Breast epithelium (tissue), 3 donors: ENCODE measurements around the gene ARSA.

Source experiments
- CTCF ChIP-seq, 3 donors: fragments of 450-650 bp; IDR thresholded peaks; one replicate each; pipeline ENCODE4 v1.5.1; 2016 to 2017; ENCODE audit warnings: antibody characterized with exemption in 3 of 3, mild to moderate bottlenecking in 3 of 3, moderate library complexity in 3 of 3
- POLR2A ChIP-seq: fragments of 450-650 bp; IDR thresholded peaks from one replicate; pipeline ENCODE4 v1.6.1; 2016; ENCODE audit warnings: antibody characterized with exemption, mild to moderate bottlenecking, moderate library complexity
- POLR2AphosphoS5 ChIP-seq, 3 donors: sonication (generic); formaldehyde crosslinking; IDR thresholded peaks; one replicate each; pipeline ENCODE4 v1.6.1; 2017; ENCODE audit warnings: antibody characterized with exemption in 3 of 3

GRCh38 chr22:50675553-50676179 is 47.7 kb upstream of the ARSA start:
- TF ChIP-seq CTCF (IDR thresholded peaks at IDR 0.05): no peak
- no peak for TF ChIP-seq POLR2A
- TF ChIP-seq POLR2AphosphoS5 (IDR thresholded peaks at IDR 0.05): no peak
